ENCODE measurements around the gene ADAMTS20.

DNA sequence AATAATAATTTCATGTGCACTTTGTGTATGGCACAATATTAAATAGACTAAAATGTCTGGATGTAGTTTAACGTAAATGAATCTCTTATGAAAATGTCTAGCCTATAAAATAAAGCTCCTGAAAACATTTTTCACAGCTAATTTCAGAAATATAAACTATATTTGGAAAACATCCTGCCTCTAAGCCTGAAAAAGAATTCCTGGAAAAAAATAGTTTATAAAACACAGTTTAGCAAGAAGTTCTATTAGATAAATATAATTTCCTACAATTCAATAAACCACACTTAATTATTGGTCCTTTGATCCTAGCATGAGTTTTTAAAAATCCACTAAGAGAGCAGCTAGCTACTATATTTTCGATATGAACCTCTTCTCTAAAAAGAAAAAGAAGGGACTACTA, 159.9 kb downstream of the ADAMTS20 start:
- no peak for TF ChIP-seq CTCF (IDR thresholded peaks at IDR 0.05; ENCODE audit: borderline replicate concordance, extremely low read depth, low read length, poor library complexity, severe bottlenecking)
- no peak for TF ChIP-seq EZH2 (IDR thresholded peaks at IDR 0.05; ENCODE audit: borderline replicate concordance, low read depth, low read length, severe bottlenecking)
